HepG2 (cell line): Measurements from ENCODE around the gene NCOA3. TPM values are rescaled to one million over a fixed set of nuclear protein-coding genes. Genes with fewer than 3 reads are reported as not detected.

ENCODE experiments used
- CEBPB ChIP-seq: IDR thresholded peaks from 2 replicates; pipeline ENCODE4 v1.6.1; 2011; ENCODE audit warnings: low read depth, low read length, improper control_type of control experiment, borderline replicate concordance
- HNF4G ChIP-seq, 2 experiments: sonication (generic) in 1 of 2; formaldehyde crosslinking in 1 of 2; IDR thresholded peaks; 2 replicates each; pipeline versions ENCODE4 v1.4.0 to v1.6.1; 2011 to 2020; ENCODE audit warnings: borderline replicate concordance in 2 of 2, low read depth in 2 of 2, mild to moderate bottlenecking in 2 of 2, low read length in 1 of 2, missing genetic modification reagents in 1 of 2, moderate library complexity in 1 of 2
- KDM5B ChIP-seq: sonication (generic); formaldehyde crosslinking; IDR thresholded peaks from 2 replicates; pipeline ENCODE4 v1.4.0; 2020; ENCODE audit warnings: missing genetic modification reagents, mild to moderate bottlenecking, borderline replicate concordance
- MAF1 ChIP-seq: sonication (generic); formaldehyde crosslinking; IDR thresholded peaks from 2 replicates; pipeline ENCODE4 v1.5.0; 2020; ENCODE audit warnings: missing genetic modification reagents, borderline replicate concordance
- MXD1 ChIP-seq: sonication (generic); formaldehyde crosslinking; IDR thresholded peaks from 2 replicates; pipeline ENCODE4 v1.4.0; 2020; ENCODE audit warnings: mild to moderate bottlenecking, missing genetic modification reagents
- SALL1 ChIP-seq: sonication (generic); formaldehyde crosslinking; IDR thresholded peaks from 2 replicates; pipeline ENCODE4 v1.8.0; 2022; ENCODE audit warnings: mild to moderate bottlenecking, missing genetic modification reagents
- SOX5 ChIP-seq: IDR thresholded peaks from 2 replicates; pipeline ENCODE4 v1.6.1; 2016; ENCODE audit warnings: borderline replicate concordance
- SP5 ChIP-seq: IDR thresholded peaks from 2 replicates; pipeline ENCODE4 v1.6.1; 2016; ENCODE audit warnings: low read depth, borderline replicate concordance
- SRSF4 ChIP-seq: fragments of 200-400 bp; formaldehyde crosslinking; IDR thresholded peaks from one replicate; pipeline ENCODE4 v1.6.1; 2018; ENCODE audit warnings: mild to moderate bottlenecking, low read depth, low read length, moderate library complexity; ENCODE audit not compliant: poor library complexity, severe bottlenecking
- TARDBP ChIP-seq: sonication (generic); formaldehyde crosslinking; IDR thresholded peaks from 2 replicates; pipeline ENCODE4 v1.8.0; 2022; ENCODE audit warnings: mild to moderate bottlenecking, missing genetic modification reagents
- TERF1 ChIP-seq: sonication (generic); formaldehyde crosslinking; IDR thresholded peaks from 2 replicates; pipeline ENCODE4 v1.8.0; 2022; ENCODE audit warnings: mild to moderate bottlenecking, missing genetic modification reagents, moderate library complexity
- TFDP2 ChIP-seq: sonication (generic); formaldehyde crosslinking; IDR thresholded peaks from 2 replicates; pipeline ENCODE4 v1.4.0; 2020; ENCODE audit warnings: missing genetic modification reagents
- ZFP90 ChIP-seq: sonication (generic); formaldehyde crosslinking; IDR thresholded peaks from 2 replicates; pipeline ENCODE4 v1.8.0; 2022; ENCODE audit warnings: missing genetic modification reagents, mild to moderate bottlenecking, inconsistent platforms, borderline replicate concordance
- ZFX ChIP-seq: sonication (generic); formaldehyde crosslinking; IDR thresholded peaks from 2 replicates; pipeline ENCODE4 v1.4.0; 2020; ENCODE audit warnings: mild to moderate bottlenecking, low read depth, missing genetic modification reagents, moderate library complexity
- ZNF180 ChIP-seq: sonication (generic); formaldehyde crosslinking; IDR thresholded peaks from 2 replicates; pipeline ENCODE4 v1.4.0; 2020; ENCODE audit warnings: low read depth, missing genetic modification reagents, borderline replicate concordance
- ZNF34 ChIP-seq: sonication (generic); formaldehyde crosslinking; IDR thresholded peaks from 2 replicates; pipeline ENCODE4 v1.4.0; 2020; ENCODE audit warnings: mild to moderate bottlenecking, missing genetic modification reagents, borderline replicate concordance
- ZNF644 ChIP-seq: IDR thresholded peaks from 2 replicates; pipeline ENCODE4 v1.6.1; 2016; ENCODE audit warnings: low read depth
- ZNF709 ChIP-seq: sonication (generic); formaldehyde crosslinking; IDR thresholded peaks from 2 replicates; pipeline ENCODE4 v1.5.0; 2020; ENCODE audit warnings: mild to moderate bottlenecking, missing genetic modification reagents
- polyA plus RNA-seq, 8 experiments: library from polyadenylated mRNA; depleted of rRNA in 3 of 8; stranded (reverse) in 7 of 8; unstranded in 1 of 8; fragments of >200 nt; fragmentation: Illumina TruSeq in 4 of 8; extraction: Trizol in 4 of 8; gene quantifications; 2 replicates each; pipeline versions ENCODE4 v1.2.1 to v1.2.3, GENCODE V29; 2011 to 2016; ENCODE audit warnings: low read depth in 4 of 8, missing spikeins in 1 of 8, mixed read lengths in 1 of 8; ENCODE audit not compliant: insufficient read depth in 1 of 8
- total RNA-seq, 5 experiments: library from RNA; depleted of rRNA; stranded (reverse); fragments of >200 nt; fragmentation: Illumina TruSeq; extraction: Trizol; gene quantifications; 2 replicates each; pipeline ENCODE4 v1.2.3, GENCODE V29; 2016; ENCODE audit warnings: low read depth in 1 of 5
- TF ChIP-seq, protein P1 (sequence below): IDR thresholded peaks from 2 replicates; pipeline ENCODE4 v1.6.1; 2016; ENCODE audit warnings: missing compliant biosample characterization, missing genetic modification reagents, borderline replicate concordance
- TF ChIP-seq, protein P2 (sequence below): sonication (generic); formaldehyde crosslinking; IDR thresholded peaks from 2 replicates; pipeline ENCODE4 v1.5.0; 2020; ENCODE audit warnings: mild to moderate bottlenecking, missing genetic modification reagents

NCOA3 gene
- total and polyA plus RNA-seq, 2 of the 13 experiments (the other 11 are each of a cell fraction or from before 2014, with no cell fraction given): 35.0 to 56.8 TPM

DNA sequence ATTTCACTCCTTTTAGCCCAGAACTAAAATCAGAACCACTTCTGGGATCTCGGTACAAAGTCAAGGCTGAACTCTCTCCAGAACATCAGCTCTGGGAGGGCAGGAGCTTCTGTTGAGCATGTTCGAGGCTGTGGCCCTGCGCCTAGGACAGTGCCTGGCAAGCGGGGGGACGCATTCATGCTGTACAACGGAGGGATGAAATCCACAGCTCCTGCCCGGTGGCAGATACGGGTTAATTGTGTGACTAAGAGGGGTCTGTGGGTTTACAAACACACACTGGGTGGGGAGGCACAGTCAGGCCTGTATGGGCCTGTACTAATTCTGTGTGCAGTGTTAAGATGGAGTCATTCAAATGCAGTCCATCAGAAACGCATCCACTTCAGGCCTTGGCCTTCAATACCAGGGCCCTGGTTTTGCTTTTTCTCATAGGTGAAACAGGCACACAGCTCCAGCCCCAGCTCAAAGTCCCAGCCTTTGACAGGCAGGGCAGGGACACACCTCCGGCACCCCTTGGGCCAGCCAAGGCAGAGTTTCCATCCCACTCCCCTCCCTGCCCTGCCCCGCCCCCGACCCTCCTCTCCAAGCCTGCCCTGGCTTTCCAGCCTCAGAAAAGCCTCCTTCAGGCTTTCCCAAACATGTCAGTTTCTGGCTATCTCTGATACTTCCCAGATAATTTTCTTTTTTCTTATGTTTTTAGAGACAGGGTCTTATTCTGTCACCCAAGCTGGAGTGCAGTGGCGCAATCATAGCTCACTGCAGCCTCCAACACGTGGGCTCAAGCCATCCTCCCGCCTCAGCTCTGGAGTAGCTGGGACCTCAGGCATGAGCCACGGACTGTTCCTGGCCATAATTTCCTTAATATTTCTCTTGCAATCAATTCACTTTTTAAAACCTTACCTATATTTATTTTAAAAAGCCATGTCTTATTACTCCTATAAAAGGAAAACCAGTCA, 173.8 kb downstream of the NCOA3 start (continued):
- TF ChIP-seq HNF4G (IDR thresholded peaks at IDR 0.05; ENCODE audit: borderline replicate concordance, low read depth, low read length) (0 out of 2 replicates have a peak, but pooled peaks have one; percentile 47), HNF4G (CRISPR knock-in tag; IDR thresholded peaks at IDR 0.05; ENCODE audit: borderline replicate concordance, low read depth) (no peak), CEBPB (peak; percentile 79), SP5 (CRISPR knock-in tag) (0 out of 2 replicates have a peak, but pooled peaks have one; percentile 49), ZFP90 (CRISPR knock-in tag) (peak; percentile 71; the same call in 1 of the 2 replicates), MAF1 (CRISPR knock-in tag) (no peak), TERF1 (CRISPR knock-in tag) (no peak), TFDP2 (CRISPR knock-in tag) (peak; percentile 15; the same call in 1 of the 2 replicates), ZNF644 (no peak), SOX5 (CRISPR knock-in tag) (no peak), ZNF34 (CRISPR knock-in tag) (peak; percentile 7; the same call in 1 of the 2 replicates), ZNF709 (CRISPR knock-in tag) (no peak), ZFX (peak; percentile 72; the same call in 1 of the 2 replicates), KDM5B (CRISPR knock-in tag) (peak; percentile 25; the same call in 1 of the 2 replicates), SRSF4 (no peak), MXD1 (CRISPR knock-in tag) (no peak), SALL1 (0 out of 2 replicates have a peak, but pooled peaks have one; percentile 17), TARDBP (0 out of 2 replicates have a peak, but pooled peaks have one; percentile 10), ZNF180 (no peak)
- TF ChIP-seq, protein P1, sequence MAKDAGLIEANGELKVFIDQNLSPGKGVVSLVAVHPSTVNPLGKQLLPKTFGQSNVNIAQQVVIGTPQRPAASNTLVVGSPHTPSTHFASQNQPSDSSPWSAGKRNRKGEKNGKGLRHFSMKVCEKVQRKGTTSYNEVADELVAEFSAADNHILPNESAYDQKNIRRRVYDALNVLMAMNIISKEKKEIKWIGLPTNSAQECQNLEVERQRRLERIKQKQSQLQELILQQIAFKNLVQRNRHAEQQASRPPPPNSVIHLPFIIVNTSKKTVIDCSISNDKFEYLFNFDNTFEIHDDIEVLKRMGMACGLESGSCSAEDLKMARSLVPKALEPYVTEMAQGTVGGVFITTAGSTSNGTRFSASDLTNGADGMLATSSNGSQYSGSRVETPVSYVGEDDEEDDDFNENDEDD (CRISPR knock-in tag): peak; percentile 41; the same call in 1 of the 2 replicates
- TF ChIP-seq, protein P2, sequence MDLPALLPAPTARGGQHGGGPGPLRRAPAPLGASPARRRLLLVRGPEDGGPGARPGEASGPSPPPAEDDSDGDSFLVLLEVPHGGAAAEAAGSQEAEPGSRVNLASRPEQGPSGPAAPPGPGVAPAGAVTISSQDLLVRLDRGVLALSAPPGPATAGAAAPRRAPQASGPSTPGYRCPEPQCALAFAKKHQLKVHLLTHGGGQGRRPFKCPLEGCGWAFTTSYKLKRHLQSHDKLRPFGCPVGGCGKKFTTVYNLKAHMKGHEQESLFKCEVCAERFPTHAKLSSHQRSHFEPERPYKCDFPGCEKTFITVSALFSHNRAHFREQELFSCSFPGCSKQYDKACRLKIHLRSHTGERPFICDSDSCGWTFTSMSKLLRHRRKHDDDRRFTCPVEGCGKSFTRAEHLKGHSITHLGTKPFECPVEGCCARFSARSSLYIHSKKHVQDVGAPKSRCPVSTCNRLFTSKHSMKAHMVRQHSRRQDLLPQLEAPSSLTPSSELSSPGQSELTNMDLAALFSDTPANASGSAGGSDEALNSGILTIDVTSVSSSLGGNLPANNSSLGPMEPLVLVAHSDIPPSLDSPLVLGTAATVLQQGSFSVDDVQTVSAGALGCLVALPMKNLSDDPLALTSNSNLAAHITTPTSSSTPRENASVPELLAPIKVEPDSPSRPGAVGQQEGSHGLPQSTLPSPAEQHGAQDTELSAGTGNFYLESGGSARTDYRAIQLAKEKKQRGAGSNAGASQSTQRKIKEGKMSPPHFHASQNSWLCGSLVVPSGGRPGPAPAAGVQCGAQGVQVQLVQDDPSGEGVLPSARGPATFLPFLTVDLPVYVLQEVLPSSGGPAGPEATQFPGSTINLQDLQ (CRISPR knock-in tag): no peak
